GM21825 (cell line): ENCODE measurements around the gene NODAL.

ENCODE experiments used
- ATAC-seq: cut with Tn5 transposase; IDR thresholded peaks from one replicate; pipeline ENCODE4 v1.9.1; 2021; ENCODE audit warnings: mild to moderate bottlenecking, moderate library complexity; ENCODE audit not compliant: unreplicated experiment

The NODAL gene

GRCh38 chr10:70396140-70396539 is 45.3 kb downstream of the NODAL start:
- no peak for ATAC-seq

- ATAC-seq, result no peak
Observed at GRCh38 chr10:70391654-70392053, 49.8 kb downstream of the NODAL start.
